Keratinocyte (primary cell): Measurements from ENCODE around the gene TNIP1.

Source experiments
- CTCF ChIP-seq, 3 experiments: IDR thresholded peaks in 1 of 3; conservative IDR thresholded peaks in 1 of 3; optimal IDR thresholded peaks in 1 of 3; 2 replicates in 2 of 3; 3 replicates in 1 of 3; pipeline versions ENCODE3 to v1.5.1; 2011; ENCODE audit warnings: low read length in 3 of 3, mild to moderate bottlenecking in 3 of 3, moderate library complexity in 2 of 3, control low read depth in 1 of 3, inconsistent platforms in 1 of 3; ENCODE audit not compliant: insufficient read depth in 2 of 3; ENCODE audit errors: extremely low read depth in 1 of 3
- EZH2 ChIP-seq: IDR thresholded peaks from one replicate; pipeline ENCODE4 v1.6.1; 2012; ENCODE audit warnings: inconsistent platforms, mild to moderate bottlenecking, low read length, moderate library complexity

- no peak for TF ChIP-seq CTCF (optimal IDR thresholded peaks at IDR 0.05 in 1 of 3, IDR thresholded peaks at IDR 0.05 in 1 of 3, conservative IDR thresholded peaks at IDR 0.05 in 1 of 3; ENCODE audit: extremely low read depth in 1 of 3, insufficient read depth in 2 of 3, low read length in 3 of 3)
- no peak for TF ChIP-seq EZH2
Observed at GRCh38 chr5:151052836-151053235, 28.0 kb downstream of the TNIP1 start.
